Dermis blood vessel endothelial cell (primary cell): ENCODE results near the gene SS18L1. TPM values are rescaled to one million over a fixed set of nuclear protein-coding genes. Genes with fewer than 3 reads are reported as not detected.
"Not testable (repeated sequence)": the region's sequence is repeated elsewhere in the genome, so short reads cannot be mapped to it uniquely, and the experiment has no call there.

Experiments used
- DNase-seq: peaks from one replicate; pipeline ENCODE4 v3.0.0; 2010
- total RNA-seq: library from RNA; depleted of rRNA; stranded (reverse); fragments of >200 nt; gene quantifications from 2 replicates; pipeline ENCODE4 v1.2.3, GENCODE V29; 2014

SS18L1 gene
- total RNA-seq, 1 donor from 2014 or later: 16.5 TPM

- DNase-seq: no peak
Observed at GRCh38 chr20:62137478-62138203, 5.9 kb upstream of the SS18L1 start.

GRCh38 chr20:62138204-62138543, 5.4 kb upstream of the SS18L1 start:
- DNase-seq: no peak

GRCh38 chr20:62138912-62139311, 4.7 kb upstream of the SS18L1 start:
- DNase-seq: no peak

- no peak for DNase-seq
Observed at GRCh38 chr20:62139636-62140035, 3.9 kb upstream of the SS18L1 start.

GRCh38 chr20:62141043-62141396, 2.5 kb upstream of the SS18L1 start:
- no peak for DNase-seq

- DNase-seq: peak; percentile 61
Observed at GRCh38 chr20:62141397-62142251, 1.9 kb upstream of the SS18L1 start.

GRCh38 chr20:62142252-62143080, 1.1 kb upstream of the SS18L1 start:
- DNase-seq: peak; percentile 29

GRCh38 chr20:62143957-62144825, 622 bp downstream of the SS18L1 start:
- peak; percentile 77 for DNase-seq

GRCh38 chr20:62145688-62146018, 2.1 kb downstream of the SS18L1 start:
- DNase-seq: no peak

- no peak for DNase-seq
Observed at GRCh38 chr20:62146019-62146755, 2.6 kb downstream of the SS18L1 start.

- no peak for DNase-seq
Observed at GRCh38 chr20:62147125-62147524, 3.6 kb downstream of the SS18L1 start.

GRCh38 chr20:62147528-62147927, 4.0 kb downstream of the SS18L1 start:
- DNase-seq: no peak

- not testable (repeated sequence) for DNase-seq
Observed at GRCh38 chr20:62148383-62148782, 4.8 kb downstream of the SS18L1 start.

- no peak for DNase-seq
Observed at GRCh38 chr20:62148908-62149314, 5.3 kb downstream of the SS18L1 start.

GRCh38 chr20:62149532-62150309, 6.2 kb downstream of the SS18L1 start:
- DNase-seq: peak; percentile 21

GRCh38 chr20:62150310-62150575, 6.7 kb downstream of the SS18L1 start:
- DNase-seq: no peak

- DNase-seq: no peak
Observed at GRCh38 chr20:62151225-62151624, 7.7 kb downstream of the SS18L1 start.

- DNase-seq: no peak
Observed at GRCh38 chr20:62151835-62152364, 8.3 kb downstream of the SS18L1 start.

GRCh38 chr20:62155428-62156253, 12.1 kb downstream of the SS18L1 start:
- no peak for DNase-seq

- no peak for DNase-seq
Observed at GRCh38 chr20:62156254-62156556, 12.6 kb downstream of the SS18L1 start.
